Stimulated activated naive CD8-positive, alpha-beta T cell treated with anti-CD3 and anti-CD28 coated beads, Interleukin-15, Interleukin-2, amounts not matched to agents 100 ng/mL and 50 ng/mL, for 24 hours (primary cell): ENCODE measurements around the gene LYZ.

Experiments used
- H3K27ac Mint-ChIP-seq: one replicate; pipeline ENCODE4 v1.8.0; 2021; ENCODE audit warnings: mild to moderate bottlenecking, mixed read lengths
- H3K27me3 Mint-ChIP-seq: one replicate; pipeline ENCODE4 v1.8.0; 2021; ENCODE audit warnings: mixed read lengths
- H3K36me3 Mint-ChIP-seq: one replicate; pipeline ENCODE4 v1.8.0; 2021; ENCODE audit warnings: low read depth, mixed read lengths
- H3K4me1 Mint-ChIP-seq: one replicate; pipeline ENCODE4 v1.8.0; 2021; ENCODE audit warnings: low read depth, mixed read lengths
- H3K4me3 Mint-ChIP-seq: one replicate; pipeline ENCODE4 v1.8.0; 2021; ENCODE audit warnings: mild to moderate bottlenecking, mixed read lengths
- H3K9me3 Mint-ChIP-seq: one replicate; pipeline ENCODE4 v1.8.0; 2021; ENCODE audit warnings: mixed read lengths

Gene LYZ

GRCh38 chr12:69350777-69351176, 2.6 kb downstream of the LYZ start:
- H3K27ac Mint-ChIP-seq: no peak overlapping the region
- no peak overlapping the region for H3K4me3 Mint-ChIP-seq
- H3K9me3 Mint-ChIP-seq: no peaks in the 10 kb centered on the region
- H3K27me3 Mint-ChIP-seq: no peaks in the 10 kb centered on the region
- peaks cover 5% of the 10 kb centered on the region for H3K4me1 Mint-ChIP-seq
- no peaks in the 10 kb centered on the region for H3K36me3 Mint-ChIP-seq

- Mint-ChIP-seq H3K9me3 (no peaks in the 10 kb centered on the region), H3K4me3 (no peak overlapping the region), H3K27me3 (no peaks in the 10 kb centered on the region), H3K36me3 (no peaks in the 10 kb centered on the region), H3K4me1 (peaks cover 5% of the 10 kb centered on the region), H3K27ac (no peak overlapping the region)
These were observed 3.5 kb downstream of the LYZ start for GRCh38 chr12:69351462-69352236.

GRCh38 chr12:69352904-69353303, 4.7 kb downstream of the LYZ start:
- Mint-ChIP-seq H3K9me3 (no peaks in the 10 kb centered on the region), H3K36me3 (no peaks in the 10 kb centered on the region), H3K4me3 (no peak overlapping the region), H3K27ac (no peak overlapping the region), H3K4me1 (peaks cover 10% of the 10 kb centered on the region), H3K27me3 (no peaks in the 10 kb centered on the region)

GRCh38 chr12:69354172-69354555, 6.0 kb downstream of the LYZ start:
- peaks cover 14% of the 10 kb centered on the region for H3K4me1 Mint-ChIP-seq
- no peak overlapping the region for H3K27ac Mint-ChIP-seq
- no peaks in the 10 kb centered on the region for H3K36me3 Mint-ChIP-seq

GRCh38 chr12:69354556-69355187, 6.5 kb downstream of the LYZ start:
- H3K36me3 Mint-ChIP-seq: no peaks in the 10 kb centered on the region
- H3K27ac Mint-ChIP-seq: no peak overlapping the region
- no peak overlapping the region for H3K4me3 Mint-ChIP-seq
- no peaks in the 10 kb centered on the region for H3K9me3 Mint-ChIP-seq
- H3K4me1 Mint-ChIP-seq: peaks cover 19% of the 10 kb centered on the region
- H3K27me3 Mint-ChIP-seq: no peaks in the 10 kb centered on the region

More at GRCh38 chr12:69354172-69354555, 6.0 kb downstream of the LYZ start:
- Mint-ChIP-seq H3K9me3 (no peaks in the 10 kb centered on the region), H3K27me3 (no peaks in the 10 kb centered on the region), H3K4me3 (no peak overlapping the region)

GRCh38 chr12:69355363-69356028, 7.3 kb downstream of the LYZ start:
- Mint-ChIP-seq H3K4me3 (no peak overlapping the region), H3K36me3 (peaks cover 5% of the 10 kb centered on the region), H3K4me1 (peaks cover 24% of the 10 kb centered on the region), H3K9me3 (no peaks in the 10 kb centered on the region), H3K27me3 (no peaks in the 10 kb centered on the region), H3K27ac (no peak overlapping the region)

- peak within 1 kb of the TSS; percentile 85 for H3K4me3 Mint-ChIP-seq
- H3K9me3 Mint-ChIP-seq: no peaks in the 10 kb centered on the region
- peaks cover 26% of the 10 kb centered on the region for H3K36me3 Mint-ChIP-seq
- H3K27me3 Mint-ChIP-seq: no peaks in the 10 kb centered on the region
- peaks cover 43% of the 10 kb centered on the region for H3K4me1 Mint-ChIP-seq
- H3K27ac Mint-ChIP-seq: peak within 1 kb of the TSS; percentile 96
These were observed 11.6 kb downstream of the LYZ start, which contains the start of gene YEATS4 for GRCh38 chr12:69359531-69360347. YEATS4 (plus strand) TSS chr12:69359743; CDS start chr12:69359973, 230 bp downstream.

GRCh38 chr12:69360348-69360672, 12.1 kb downstream of the LYZ start:
- peaks cover 43% of the 10 kb centered on the region for H3K4me1 Mint-ChIP-seq
- no peaks in the 10 kb centered on the region for H3K27me3 Mint-ChIP-seq
- H3K4me3 Mint-ChIP-seq: peak overlapping the region; percentile 85
- peaks cover 26% of the 10 kb centered on the region for H3K36me3 Mint-ChIP-seq
- H3K27ac Mint-ChIP-seq: peak overlapping the region; percentile 96
- H3K9me3 Mint-ChIP-seq: no peaks in the 10 kb centered on the region

- Mint-ChIP-seq H3K27me3 (no peaks in the 10 kb centered on the region), H3K27ac (no peak overlapping the region)
These were observed 18.6 kb downstream of the LYZ start for GRCh38 chr12:69366796-69367195.

GRCh38 chr12:69368171-69368570, 20.0 kb downstream of the LYZ start:
- peaks cover under 1% of the 10 kb centered on the region for H3K9me3 Mint-ChIP-seq
- peaks cover 9% of the 10 kb centered on the region for H3K4me1 Mint-ChIP-seq
- no peak overlapping the region for H3K4me3 Mint-ChIP-seq
- H3K36me3 Mint-ChIP-seq: peaks cover 68% of the 10 kb centered on the region
- no peaks in the 10 kb centered on the region for H3K27me3 Mint-ChIP-seq
- no peak overlapping the region for H3K27ac Mint-ChIP-seq

More at GRCh38 chr12:69366796-69367195, 18.6 kb downstream of the LYZ start:
- Mint-ChIP-seq H3K9me3 (no peaks in the 10 kb centered on the region), H3K4me1 (peaks cover 10% of the 10 kb centered on the region), H3K4me3 (no peak overlapping the region), H3K36me3 (peaks cover 62% of the 10 kb centered on the region)

- Mint-ChIP-seq H3K36me3 (peaks cover 65% of the 10 kb centered on the region), H3K4me1 (no peaks in the 10 kb centered on the region), H3K9me3 (no peaks in the 10 kb centered on the region), H3K4me3 (no peak overlapping the region), H3K27ac (no peak overlapping the region), H3K27me3 (no peaks in the 10 kb centered on the region)
These were observed 34.9 kb downstream of the LYZ start for GRCh38 chr12:69383074-69383473.

- Mint-ChIP-seq H3K27me3 (no peaks in the 10 kb centered on the region), H3K36me3 (peaks cover 60% of the 10 kb centered on the region), H3K4me1 (no peaks in the 10 kb centered on the region), H3K4me3 (no peak overlapping the region), H3K9me3 (no peaks in the 10 kb centered on the region), H3K27ac (no peak overlapping the region)
These were observed 36.9 kb downstream of the LYZ start for GRCh38 chr12:69385038-69385437.

- Mint-ChIP-seq H3K27ac (no peak overlapping the region), H3K9me3 (no peaks in the 10 kb centered on the region), H3K4me1 (peaks cover 7% of the 10 kb centered on the region), H3K27me3 (no peaks in the 10 kb centered on the region), H3K4me3 (no peak overlapping the region), H3K36me3 (peaks cover 61% of the 10 kb centered on the region)
These were observed 38.7 kb downstream of the LYZ start for GRCh38 chr12:69386921-69387320.

GRCh38 chr12:69388371-69388770, 40.2 kb downstream of the LYZ start:
- H3K4me3 Mint-ChIP-seq: no peak overlapping the region

More at GRCh38 chr12:69388371-69388770, 40.2 kb downstream of the LYZ start:
- Mint-ChIP-seq H3K36me3 (peaks cover 60% of the 10 kb centered on the region), H3K27me3 (no peaks in the 10 kb centered on the region), H3K9me3 (no peaks in the 10 kb centered on the region), H3K4me1 (peaks cover 16% of the 10 kb centered on the region), H3K27ac (no peak overlapping the region)
